Body of pancreas (tissue), 4 donors: ENCODE results near the gene CDK18. TPM values are rescaled to one million over a fixed set of nuclear protein-coding genes. Genes with fewer than 3 reads are reported as not detected.

ENCODE experiments used
- ATAC-seq: fragments of 150-250 bp; one replicate; pipeline ENCODE4 v1.9.1; 2016
- DNase-seq, 4 donors: peaks; one replicate each; pipeline ENCODE4 v3.0.0-alpha.2; 2019
- H3K27ac ChIP-seq, 4 donors: fragments of 200-600 bp; sonication (generic); 1 replicate in 3 of 4; 2 replicates in 1 of 4; pipeline versions ENCODE4 v1.5.1 to v1.6.1; 2016 to 2019; ENCODE audit warnings: mild to moderate bottlenecking in 1 of 4, mixed read lengths in 1 of 4, moderate library complexity in 1 of 4
- H3K27me3 ChIP-seq, 2 donors: fragments of 200-600 bp; sonication (generic); one replicate each; pipeline ENCODE4 v1.6.0; 2016; ENCODE audit warnings: mild to moderate bottlenecking in 1 of 2
- H3K36me3 ChIP-seq, 2 donors: fragments of 200-600 bp; sonication (generic); replicated peaks in 1 of 2; 2 replicates each; pipeline ENCODE4 v1.5.1; 2016; ENCODE audit warnings: low read depth in 2 of 2; ENCODE audit not compliant: insufficient read depth in 1 of 2
- H3K4me1 ChIP-seq: fragments of 200-600 bp; sonication (generic); one replicate; pipeline ENCODE4 v1.6.0; 2016
- H3K4me3 ChIP-seq, 2 donors: fragments of 200-600 bp; sonication (generic); 1 replicate in 1 of 2; 2 replicates in 1 of 2; pipeline ENCODE4 v1.5.1; 2016 to 2019
- H3K9me3 ChIP-seq, 3 donors: fragments of 200-600 bp; sonication (generic); 1 replicate in 2 of 3; 2 replicates in 1 of 3; pipeline ENCODE4 v1.5.1; 2016
- CTCF ChIP-seq, 7 experiments: fragments of 450-650 bp in 4 of 7; fragments of 200-600 bp in 3 of 7; sonication (generic) in 3 of 7; IDR thresholded peaks; one replicate each; pipeline ENCODE4 v1.5.1; 2016 to 2019; ENCODE audit warnings: antibody characterized with exemption in 7 of 7
- POLR2A ChIP-seq, 3 donors: fragments of 450-650 bp; IDR thresholded peaks; one replicate each; pipeline ENCODE4 v1.6.1; 2016; ENCODE audit warnings: antibody characterized with exemption in 3 of 3, mild to moderate bottlenecking in 2 of 3
- WGBS, 2 donors: methylation state at CpG; one replicate each; pipeline ENCODE4 v1.1.5; 2017; 5-methylcytosine and 5-hydroxymethylcytosine counted together
- intact Hi-C: fragments of 100-400 bp; cut with DNase I; formaldehyde crosslinking; loops from one replicate; pipeline ENCODE4 v1.15.1; 2023
- total RNA-seq, 2 donors: library from RNA; depleted of rRNA; stranded (reverse); fragments of >200 nt; gene quantifications; one replicate each; pipeline ENCODE4 v1.1.0, GENCODE V29; 2016

CDK18 gene
- total RNA-seq, 2 donors from 2014 or later, result 28.0 to 28.7 TPM

- no peak overlapping the region for H3K27ac ChIP-seq
- TF ChIP-seq POLR2A (IDR thresholded peaks at IDR 0.05) (no peak), CTCF (IDR thresholded peaks at IDR 0.05) (no peak)
- intact Hi-C loops, result loop anchor here (10.0 kb wide), 1 partner anchor 188 kb away; no protein-coding TSS in a partner anchor
- no peaks in the 10 kb centered on the region for H3K36me3 ChIP-seq
- ATAC-seq, result no peak
- 89 to 98% methylated on average over 5 of the region's 5 CpGs for WGBS, 2 donors
- no peak overlapping the region for H3K4me3 ChIP-seq
- no peak for DNase-seq
- no peaks in the 10 kb centered on the region for H3K9me3 ChIP-seq
- peaks cover 5% of the 10 kb centered on the region for H3K4me1 ChIP-seq
- H3K27me3 ChIP-seq, result no peaks in the 10 kb centered on the region
Measured at GRCh38 chr1:205522692-205523091, 18.2 kb downstream of the CDK18 start.

- Histone ChIP-seq H3K27me3 (no peaks in the 10 kb centered on the region), H3K4me1 (peaks cover 5% of the 10 kb centered on the region), H3K36me3 (no peaks in the 10 kb centered on the region), H3K9me3 (no peaks in the 10 kb centered on the region), H3K27ac (no peak overlapping the region), H3K4me3 (no peak overlapping the region)
- intact Hi-C loops, result loop anchor here (10.0 kb wide), 1 partner anchor 189 kb away; no protein-coding TSS in a partner anchor
- 86 to 91% methylated on average over 4 to 16 of the region's 16 CpGs for WGBS, 2 donors
- no peak for DNase-seq
- TF ChIP-seq CTCF (IDR thresholded peaks at IDR 0.05), result no peak
- no peak for TF ChIP-seq POLR2A (IDR thresholded peaks at IDR 0.05)
- no peak for ATAC-seq
Measured at GRCh38 chr1:205523261-205523890, 18.9 kb downstream of the CDK18 start.

- DNase-seq, result peak; percentile 77 to 87 (median 82)
- intact Hi-C loops, result loop anchor here (10.0 kb wide), 1 partner anchor 189 kb away; no protein-coding TSS in a partner anchor
- H3K27me3 ChIP-seq, result no peaks in the 10 kb centered on the region
- peaks cover 6% of the 10 kb centered on the region for H3K4me1 ChIP-seq
- H3K27ac ChIP-seq, result no peak overlapping the region
- no peaks in the 10 kb centered on the region for H3K9me3 ChIP-seq
- H3K4me3 ChIP-seq, result no peak overlapping the region
- H3K36me3 ChIP-seq, result no peaks in the 10 kb centered on the region
- TF ChIP-seq CTCF (IDR thresholded peaks at IDR 0.05), result peak; percentile 44 to 86 (median 79)
- TF ChIP-seq POLR2A (IDR thresholded peaks at IDR 0.05), result no peak
- 40 to 55% methylated on average over 7 to 16 of the region's 16 CpGs for WGBS, 2 donors
- ATAC-seq, result peak; percentile 73
Measured at GRCh38 chr1:205523891-205524793, 19.7 kb downstream of the CDK18 start.

GRCh38 chr1:205524794-205525101 is 20.3 kb downstream of the CDK18 start:
- intact Hi-C loops, result loop anchor here (5.0 to 10.0 kb wide), 2 partner anchors 32 to 190 kb away; no protein-coding TSS in a partner anchor
- TF ChIP-seq POLR2A (IDR thresholded peaks at IDR 0.05) (no peak), CTCF (IDR thresholded peaks at IDR 0.05) (no peak)
- Histone ChIP-seq H3K27ac (no peak overlapping the region), H3K4me3 (no peak overlapping the region), H3K36me3 (no peaks in the 10 kb centered on the region), H3K27me3 (no peaks in the 10 kb centered on the region), H3K4me1 (peaks cover 10% of the 10 kb centered on the region), H3K9me3 (no peaks in the 10 kb centered on the region)
- 77 to 100% methylated on average over 3 to 4 of the region's 4 CpGs for WGBS, 2 donors
- DNase-seq (no peak), ATAC-seq (no peak)
